Vagina (tissue), 2 donors: ENCODE results near the gene AHNAK.

Source experiments
- CTCF ChIP-seq, 3 experiments: fragments of 450-650 bp in 2 of 3; fragments of 200-600 bp in 1 of 3; sonication (generic) in 1 of 3; IDR thresholded peaks; one replicate each; pipeline ENCODE4 v1.5.1; 2017 to 2019; ENCODE audit warnings: antibody characterized with exemption in 3 of 3, mild to moderate bottlenecking in 2 of 3, moderate library complexity in 2 of 3
- POLR2A ChIP-seq, 2 donors: fragments of 450-650 bp; IDR thresholded peaks; one replicate each; pipeline ENCODE4 v1.6.1; 2017; ENCODE audit warnings: antibody characterized with exemption in 2 of 2, mild to moderate bottlenecking in 2 of 2, moderate library complexity in 2 of 2

- TF ChIP-seq CTCF (IDR thresholded peaks at IDR 0.05) (no peak), POLR2A (IDR thresholded peaks at IDR 0.05) (no peak)
Observed at GRCh38 chr11:62444835-62445234, 101.8 kb downstream of the AHNAK start.
